ENCODE results near the gene ARF1.

ARF1 gene

DNA sequence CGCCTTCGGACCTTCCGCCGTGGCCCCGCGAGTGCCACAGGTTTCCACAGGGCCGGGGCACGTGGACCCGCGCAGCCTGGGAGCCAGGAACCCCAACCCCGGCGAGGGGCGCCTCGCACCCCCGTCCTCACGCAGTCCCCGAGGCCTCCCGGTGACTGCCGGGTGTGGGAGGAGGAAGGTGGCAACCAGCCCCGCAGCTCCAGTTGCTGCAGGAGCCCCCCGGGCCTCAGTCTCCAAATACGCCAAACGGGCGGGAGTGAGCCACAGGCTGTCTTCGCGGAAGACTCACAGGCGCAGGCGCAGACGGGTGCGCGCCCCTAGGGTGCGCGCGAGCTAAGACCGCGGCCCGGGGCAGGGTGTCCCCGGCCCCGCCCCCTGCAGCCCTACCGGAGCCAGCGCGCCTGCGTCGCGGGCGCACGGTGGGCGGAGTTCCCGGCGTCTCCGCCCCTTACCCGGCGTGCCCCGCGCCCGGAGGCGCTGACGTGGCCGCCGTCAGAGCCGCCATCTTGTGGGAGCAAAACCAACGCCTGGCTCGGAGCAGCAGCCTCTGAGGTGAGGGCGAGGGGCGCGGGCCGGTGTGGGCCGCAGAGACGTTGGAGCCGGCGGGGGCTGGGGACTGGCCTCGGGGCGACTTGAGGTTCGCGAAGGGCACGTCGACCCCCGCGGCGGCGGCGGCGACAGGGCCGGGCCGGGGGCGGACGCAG, at the start of gene ARF1 (continued):
- TF ChIP-seq ZBTB20 (tag by site-specific recombination; IDR thresholded peaks at IDR 0.05) (peak; percentile 32; the same call in 1 of the 2 replicates), ZNF48 (tag by site-specific recombination; IDR thresholded peaks at IDR 0.05) (no peak), SP7 (tag by site-specific recombination; IDR thresholded peaks at IDR 0.05) (peak; percentile 89), ZFP69B (tag by site-specific recombination; IDR thresholded peaks at IDR 0.05) (peak; percentile 45; the same call in 1 of the 2 replicates), ZNF16 (tag by site-specific recombination; IDR thresholded peaks at IDR 0.05; ENCODE audit: low read depth) (0 out of 2 replicates have a peak, but pooled peaks have one; percentile 22), SALL2 (tag by site-specific recombination; IDR thresholded peaks at IDR 0.05; ENCODE audit: borderline replicate concordance) (no peak), ZNF121 (tag by site-specific recombination; IDR thresholded peaks at IDR 0.05) (peak; percentile 74; the same call in 1 of the 2 replicates), ZNF670 (tag by site-specific recombination; IDR thresholded peaks at IDR 0.05; ENCODE audit: low read depth) (no peak), ZNF571 (tag by site-specific recombination; IDR thresholded peaks at IDR 0.05) (no peak), ZNF585B (tag by site-specific recombination; IDR thresholded peaks at IDR 0.05) (peak; percentile 11; the same call in 1 of the 2 replicates), ZNF133 (tag by site-specific recombination; IDR thresholded peaks at IDR 0.05) (peak; percentile 28), YY1 (tag by site-specific recombination; IDR thresholded peaks at IDR 0.05) (peak; percentile 87), WT1 (tag by site-specific recombination; IDR thresholded peaks at IDR 0.05) (peak; percentile 43; the same call in 1 of the 2 replicates), SCRT1 (tag by site-specific recombination; IDR thresholded peaks at IDR 0.05; ENCODE audit: borderline replicate concordance) (peak; percentile 99), ZNF677 (tag by site-specific recombination; IDR thresholded peaks at IDR 0.05) (no peak), MEIS1 (CRISPR knock-in tag; IDR thresholded peaks at IDR 0.05; ENCODE audit: borderline replicate concordance) (no peak), ZSCAN18 (tag by site-specific recombination; IDR thresholded peaks at IDR 0.05) (0 out of 2 replicates have a peak, but pooled peaks have one; percentile 34), ZNF785 (tag by site-specific recombination; IDR thresholded peaks at IDR 0.05) (peak; percentile 74; the same call in 1 of the 2 replicates), SP3 (tag by site-specific recombination; IDR thresholded peaks at IDR 0.05) (peak; percentile 72), ZNF146 (tag by site-specific recombination; IDR thresholded peaks at IDR 0.05) (0 out of 2 replicates have a peak, but pooled peaks have one; percentile 22), INSM2 (tag by site-specific recombination; IDR thresholded peaks at IDR 0.05) (peak; percentile 40), ZNF792 (tag by site-specific recombination; IDR thresholded peaks at IDR 0.05) (peak; percentile 71; the same call in 1 of the 2 replicates), SP2 (tag by site-specific recombination; IDR thresholded peaks at IDR 0.05) (peak; percentile 56), ZNF596 (tag by site-specific recombination; IDR thresholded peaks at IDR 0.05) (peak; percentile 43; the same call in 1 of the 2 replicates), ZBTB48 (tag by site-specific recombination; IDR thresholded peaks at IDR 0.05) (no peak; the same call in 1 of the 2 replicates), ZNF2 (tag by site-specific recombination; IDR thresholded peaks at IDR 0.05) (peak; percentile 83), ZNF610 (tag by site-specific recombination; IDR thresholded peaks at IDR 0.05; ENCODE audit: borderline replicate concordance) (peak; percentile 85; the same call in 1 of the 2 replicates), GLIS1 (tag by site-specific recombination; IDR thresholded peaks at IDR 0.05) (peak; percentile 16; the same call in 1 of the 2 replicates)
- TF ChIP-seq, protein P1, sequence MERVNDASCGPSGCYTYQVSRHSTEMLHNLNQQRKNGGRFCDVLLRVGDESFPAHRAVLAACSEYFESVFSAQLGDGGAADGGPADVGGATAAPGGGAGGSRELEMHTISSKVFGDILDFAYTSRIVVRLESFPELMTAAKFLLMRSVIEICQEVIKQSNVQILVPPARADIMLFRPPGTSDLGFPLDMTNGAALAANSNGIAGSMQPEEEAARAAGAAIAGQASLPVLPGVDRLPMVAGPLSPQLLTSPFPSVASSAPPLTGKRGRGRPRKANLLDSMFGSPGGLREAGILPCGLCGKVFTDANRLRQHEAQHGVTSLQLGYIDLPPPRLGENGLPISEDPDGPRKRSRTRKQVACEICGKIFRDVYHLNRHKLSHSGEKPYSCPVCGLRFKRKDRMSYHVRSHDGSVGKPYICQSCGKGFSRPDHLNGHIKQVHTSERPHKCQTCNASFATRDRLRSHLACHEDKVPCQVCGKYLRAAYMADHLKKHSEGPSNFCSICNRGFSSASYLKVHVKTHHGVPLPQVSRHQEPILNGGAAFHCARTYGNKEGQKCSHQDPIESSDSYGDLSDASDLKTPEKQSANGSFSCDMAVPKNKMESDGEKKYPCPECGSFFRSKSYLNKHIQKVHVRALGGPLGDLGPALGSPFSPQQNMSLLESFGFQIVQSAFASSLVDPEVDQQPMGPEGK (tag by site-specific recombination; IDR thresholded peaks at IDR 0.05) = peak; percentile 62
- TF ChIP-seq, protein P2, sequence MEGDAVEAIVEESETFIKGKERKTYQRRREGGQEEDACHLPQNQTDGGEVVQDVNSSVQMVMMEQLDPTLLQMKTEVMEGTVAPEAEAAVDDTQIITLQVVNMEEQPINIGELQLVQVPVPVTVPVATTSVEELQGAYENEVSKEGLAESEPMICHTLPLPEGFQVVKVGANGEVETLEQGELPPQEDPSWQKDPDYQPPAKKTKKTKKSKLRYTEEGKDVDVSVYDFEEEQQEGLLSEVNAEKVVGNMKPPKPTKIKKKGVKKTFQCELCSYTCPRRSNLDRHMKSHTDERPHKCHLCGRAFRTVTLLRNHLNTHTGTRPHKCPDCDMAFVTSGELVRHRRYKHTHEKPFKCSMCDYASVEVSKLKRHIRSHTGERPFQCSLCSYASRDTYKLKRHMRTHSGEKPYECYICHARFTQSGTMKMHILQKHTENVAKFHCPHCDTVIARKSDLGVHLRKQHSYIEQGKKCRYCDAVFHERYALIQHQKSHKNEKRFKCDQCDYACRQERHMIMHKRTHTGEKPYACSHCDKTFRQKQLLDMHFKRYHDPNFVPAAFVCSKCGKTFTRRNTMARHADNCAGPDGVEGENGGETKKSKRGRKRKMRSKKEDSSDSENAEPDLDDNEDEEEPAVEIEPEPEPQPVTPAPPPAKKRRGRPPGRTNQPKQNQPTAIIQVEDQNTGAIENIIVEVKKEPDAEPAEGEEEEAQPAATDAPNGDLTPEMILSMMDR (tag by site-specific recombination; IDR thresholded peaks at IDR 0.05) = peak; percentile 52
- TF ChIP-seq, protein P3, sequence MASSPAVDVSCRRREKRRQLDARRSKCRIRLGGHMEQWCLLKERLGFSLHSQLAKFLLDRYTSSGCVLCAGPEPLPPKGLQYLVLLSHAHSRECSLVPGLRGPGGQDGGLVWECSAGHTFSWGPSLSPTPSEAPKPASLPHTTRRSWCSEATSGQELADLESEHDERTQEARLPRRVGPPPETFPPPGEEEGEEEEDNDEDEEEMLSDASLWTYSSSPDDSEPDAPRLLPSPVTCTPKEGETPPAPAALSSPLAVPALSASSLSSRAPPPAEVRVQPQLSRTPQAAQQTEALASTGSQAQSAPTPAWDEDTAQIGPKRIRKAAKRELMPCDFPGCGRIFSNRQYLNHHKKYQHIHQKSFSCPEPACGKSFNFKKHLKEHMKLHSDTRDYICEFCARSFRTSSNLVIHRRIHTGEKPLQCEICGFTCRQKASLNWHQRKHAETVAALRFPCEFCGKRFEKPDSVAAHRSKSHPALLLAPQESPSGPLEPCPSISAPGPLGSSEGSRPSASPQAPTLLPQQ (tag by site-specific recombination; IDR thresholded peaks at IDR 0.05) = peak; percentile 69; the same call in 1 of the 2 replicates

All from HEK293 (cell line).